ENCODE measurements around the gene PLA2R1. TPM values are rescaled to one million over a fixed set of nuclear protein-coding genes. Genes with fewer than 3 reads are reported as not detected.

PLA2R1 gene
- total RNA-seq, 4 donors from 2014 or later: 86.0 to 246 (median 152) TPM

- WGBS, 2 donors: 46 to 47% methylated on average over 2 of the region's 2 CpGs
- peaks cover 0 to 6% of the 10 kb centered on the region in 2 donors for H3K4me1 ChIP-seq
- H3K9me3 ChIP-seq: no peaks in the 10 kb centered on the region
- no peak for TF ChIP-seq POLR2A (IDR thresholded peaks at IDR 0.05)
- TF ChIP-seq CTCF (IDR thresholded peaks at IDR 0.05): no peak
- H3K4me3 ChIP-seq (replicated peaks in 1 of 3): no peak overlapping the region
- no peak for DNase-seq
- H3K27me3 ChIP-seq: no peaks in the 10 kb centered on the region
- intact Hi-C loops (cut with DNase I): loop anchor here (10.0 kb wide), 1 partner anchor 866 kb away; no protein-coding TSS in a partner anchor
- no peak overlapping the region for H3K27ac ChIP-seq
- H3K36me3 ChIP-seq: no peaks in the 10 kb centered on the region
These were observed 46.2 kb upstream of the PLA2R1 start for GRCh38 chr2:160108646-160109045.

- Histone ChIP-seq H3K9me3 (no peaks in the 10 kb centered on the region), H3K27ac (no peak overlapping the region), H3K27me3 (no peaks in the 10 kb centered on the region), H3K4me3 (replicated peaks in 1 of 3) (no peak overlapping the region), H3K36me3 (no peaks in the 10 kb centered on the region), H3K4me1 (peaks cover 0 to 6% of the 10 kb centered on the region in 2 donors)
- no peak for DNase-seq
- TF ChIP-seq POLR2A (IDR thresholded peaks at IDR 0.05) (no peak), CTCF (IDR thresholded peaks at IDR 0.05) (no peak)
- intact Hi-C loops (cut with DNase I): loop anchor here (10.0 kb wide), 1 partner anchor 869 kb away; no protein-coding TSS in a partner anchor
- 95 to 97% methylated on average over 1 of the region's 1 CpG for WGBS, 2 donors
These were observed 43.0 kb upstream of the PLA2R1 start for GRCh38 chr2:160105366-160105765.

- intact Hi-C loops (cut with DNase I): loop anchor here (10.0 kb wide), 1 partner anchor 871 kb away; no protein-coding TSS in a partner anchor
- Histone ChIP-seq H3K27ac (peak overlapping the region in 1 of 3 donors; percentile 31), H3K4me3 (replicated peaks in 1 of 3) (no peak overlapping the region), H3K27me3 (no peaks in the 10 kb centered on the region), H3K36me3 (no peaks in the 10 kb centered on the region), H3K9me3 (no peaks in the 10 kb centered on the region), H3K4me1 (peaks cover 0 to 6% of the 10 kb centered on the region in 2 donors)
- 85 to 87% methylated on average over 2 of the region's 2 CpGs for WGBS, 2 donors
- no peak for DNase-seq
- TF ChIP-seq CTCF (IDR thresholded peaks at IDR 0.05): no peak
- TF ChIP-seq POLR2A (IDR thresholded peaks at IDR 0.05): no peak
These were observed 41.7 kb upstream of the PLA2R1 start for GRCh38 chr2:160104115-160104514.

GRCh38 chr2:160097326-160097725 lies 34.9 kb upstream of the PLA2R1 start:
- Histone ChIP-seq H3K9me3 (no peaks in the 10 kb centered on the region), H3K4me3 (replicated peaks in 1 of 3) (no peak overlapping the region), H3K27ac (no peak overlapping the region), H3K4me1 (no peaks in the 10 kb centered on the region), H3K36me3 (no peaks in the 10 kb centered on the region), H3K27me3 (no peaks in the 10 kb centered on the region)
- DNase-seq: no peak
- 89 to 100% methylated on average over 1 of the region's 1 CpG for WGBS, 2 donors
- intact Hi-C loops (cut with DNase I): no loop called here
- no peak for TF ChIP-seq CTCF (IDR thresholded peaks at IDR 0.05)
- TF ChIP-seq POLR2A (IDR thresholded peaks at IDR 0.05): no peak

- H3K27me3 ChIP-seq: no peaks in the 10 kb centered on the region
- H3K36me3 ChIP-seq: no peaks in the 10 kb centered on the region
- no peaks in the 10 kb centered on the region for H3K9me3 ChIP-seq
- H3K27ac ChIP-seq: no peak overlapping the region
- TF ChIP-seq POLR2A (IDR thresholded peaks at IDR 0.05) (no peak), CTCF (IDR thresholded peaks at IDR 0.05) (no peak)
- WGBS, 2 donors: 82 to 90% methylated on average over 4 of the region's 4 CpGs
- intact Hi-C loops (cut with DNase I): no loop called here
- DNase-seq: no peak
- H3K4me1 ChIP-seq: no peaks in the 10 kb centered on the region
- H3K4me3 ChIP-seq (replicated peaks in 1 of 3): no peak overlapping the region
These were observed 34.0 kb upstream of the PLA2R1 start for GRCh38 chr2:160096409-160096808.

All from thyroid gland (tissue), 4 donors.